NCI-H2081 (cell line): Measurements from ENCODE around the gene MCM5.
"Not testable (repeated sequence)": the region's sequence is repeated elsewhere in the genome, so short reads cannot be mapped to it uniquely, and the experiment has no call there.

Experiments
- DNase-seq, 2 experiments: peaks; one replicate each; lab custom pipeline; 2025; lab: John Stamatoyannopoulos, UW

Gene MCM5

GRCh38 chr22:35432228-35432905 lies 32.4 kb downstream of the MCM5 start:
- DNase-seq = no peak

- no peak for DNase-seq
These were observed 34.2 kb downstream of the MCM5 start for GRCh38 chr22:35434061-35434710.

- no peak for DNase-seq
These were observed 35.3 kb downstream of the MCM5 start for GRCh38 chr22:35435201-35435740.

- no peak for DNase-seq
These were observed 36.5 kb downstream of the MCM5 start for GRCh38 chr22:35436421-35436820.

- peak in 1 of 2 experiments; percentile 8 for DNase-seq
These were observed 37.1 kb downstream of the MCM5 start for GRCh38 chr22:35437049-35437448.

GRCh38 chr22:35438673-35439364 lies 38.9 kb downstream of the MCM5 start:
- not testable (repeated sequence) for DNase-seq

- no peak for DNase-seq
These were observed 39.4 kb downstream of the MCM5 start for GRCh38 chr22:35439365-35439717.

GRCh38 chr22:35440129-35440528 lies 40.2 kb downstream of the MCM5 start:
- no peak for DNase-seq

GRCh38 chr22:35441489-35442100 lies 41.7 kb downstream of the MCM5 start:
- no peak for DNase-seq

- no peak for DNase-seq
These were observed 42.5 kb downstream of the MCM5 start for GRCh38 chr22:35442471-35442870.

GRCh38 chr22:35443338-35443737 lies 43.4 kb downstream of the MCM5 start:
- no peak for DNase-seq

GRCh38 chr22:35443790-35444684 lies 44.1 kb downstream of the MCM5 start:
- DNase-seq = peak in 1 of 2 experiments; percentile 39

GRCh38 chr22:35444685-35445399 lies 44.9 kb downstream of the MCM5 start:
- DNase-seq = no peak

GRCh38 chr22:35445933-35446332 lies 46.0 kb downstream of the MCM5 start:
- no peak for DNase-seq

- no peak for DNase-seq
These were observed 46.4 kb downstream of the MCM5 start for GRCh38 chr22:35446365-35446764.

- DNase-seq = no peak
These were observed 48.6 kb downstream of the MCM5 start for GRCh38 chr22:35448523-35448922.

- DNase-seq = no peak
These were observed 50.1 kb downstream of the MCM5 start for GRCh38 chr22:35449829-35450689.

GRCh38 chr22:35450824-35451569 lies 51.1 kb downstream of the MCM5 start:
- DNase-seq = no peak

GRCh38 chr22:35451592-35451991 lies 51.7 kb downstream of the MCM5 start:
- no peak for DNase-seq
